Stimulated activated CD4-positive, alpha-beta T cell treated with anti-CD3 and anti-CD28 coated beads, Interleukin-2, amount 100 ng/mL, for 48 hours (primary cell): Measurements from ENCODE around the gene RTL1.

ENCODE experiments used
- DNase-seq, 2 donors: peaks; one replicate each; pipeline ENCODE4 v3.0.0-alpha.2; 2020

RTL1 gene

DNA sequence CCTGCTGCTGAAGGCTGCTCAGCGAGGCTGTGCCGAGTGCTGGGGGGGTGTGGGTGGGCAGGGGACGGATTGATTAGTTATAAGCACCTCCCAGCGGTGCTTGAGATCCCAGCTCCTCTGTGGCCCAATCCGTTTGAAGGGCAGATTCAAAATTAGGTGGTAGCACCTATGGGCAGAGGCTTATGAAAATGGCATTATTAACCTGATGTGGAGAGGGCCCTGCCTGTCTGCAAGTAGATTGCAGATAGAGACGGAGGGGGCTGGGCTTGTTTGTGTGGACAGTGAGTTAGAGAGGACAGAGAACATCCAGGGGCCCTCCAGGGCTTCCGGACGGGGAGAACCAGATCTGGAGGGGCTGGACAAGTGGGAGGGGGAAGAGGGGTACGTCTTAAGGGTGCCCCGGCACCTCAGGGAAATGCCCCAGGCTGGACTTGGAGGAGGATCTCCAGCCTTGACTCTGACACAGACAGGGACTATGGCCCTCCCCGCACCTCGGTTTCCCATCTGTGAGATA, at the start of gene RTL1:
Gene RTL1, minus strand, starts transcription at position 51 of the 514 bp plus-strand sequence. CDS start 18,934 bp downstream, outside the sequence.
- no peak for DNase-seq

DNA sequence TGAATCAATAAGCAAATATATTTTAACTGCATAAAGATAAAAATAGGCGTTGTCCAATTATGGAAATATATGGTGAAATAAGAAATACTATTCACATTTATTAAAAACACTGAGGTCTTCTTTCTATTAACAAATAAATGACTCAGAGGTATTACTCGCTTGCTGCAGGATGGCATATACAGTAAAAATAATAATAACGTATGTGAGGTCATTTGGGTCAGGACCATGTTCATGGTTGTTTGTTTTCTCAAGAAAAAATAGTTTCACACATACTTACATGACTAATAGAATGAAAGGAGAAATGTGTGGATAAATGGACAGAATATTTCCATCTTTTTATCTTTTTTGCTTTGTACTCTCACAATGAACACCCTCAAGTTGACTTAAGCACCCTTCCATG, 46.5 kb upstream of the RTL1 start:
- no peak for DNase-seq

DNA sequence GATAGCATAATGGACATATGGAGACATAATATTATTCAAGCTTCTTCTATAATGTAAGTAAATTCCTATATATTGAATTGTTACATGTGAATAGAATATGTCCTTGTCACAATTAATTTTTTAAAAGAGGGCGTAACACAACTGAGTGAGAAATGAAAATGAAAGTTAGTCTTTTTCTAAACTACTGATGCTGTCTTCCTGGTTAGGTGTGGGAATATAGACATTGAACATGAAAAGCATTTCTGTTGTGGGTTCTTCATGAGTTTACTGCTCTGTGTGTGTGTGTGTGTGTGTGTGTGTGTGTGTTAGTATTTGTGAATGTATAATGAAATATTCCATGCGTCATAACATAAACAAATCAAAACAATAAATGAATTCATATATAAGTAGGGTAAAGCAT, 40.5 kb upstream of the RTL1 start:
- no peak for DNase-seq

DNA sequence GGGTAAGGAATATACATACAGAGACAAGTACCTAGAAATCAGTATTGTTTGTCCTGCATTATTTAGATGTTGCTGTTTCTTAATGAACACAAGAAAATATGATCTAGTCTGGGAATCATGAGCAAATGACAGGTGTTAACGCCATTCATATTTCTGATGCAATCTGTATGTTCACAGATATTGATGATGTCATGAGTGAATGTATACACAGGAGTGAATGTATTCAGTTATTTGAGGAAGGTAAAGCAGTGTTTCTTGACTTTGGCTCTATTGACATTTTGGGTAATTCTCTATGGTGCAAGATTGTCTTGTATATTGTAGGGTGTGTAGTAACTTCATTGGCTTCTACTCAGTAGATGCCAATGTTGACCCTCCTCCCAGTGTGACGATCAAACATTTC, 26.7 kb upstream of the RTL1 start:
- no peak for DNase-seq

GRCh38 chr14:100915560-100915959, 12.0 kb upstream of the RTL1 start:
- DNase-seq = no peak

DNA sequence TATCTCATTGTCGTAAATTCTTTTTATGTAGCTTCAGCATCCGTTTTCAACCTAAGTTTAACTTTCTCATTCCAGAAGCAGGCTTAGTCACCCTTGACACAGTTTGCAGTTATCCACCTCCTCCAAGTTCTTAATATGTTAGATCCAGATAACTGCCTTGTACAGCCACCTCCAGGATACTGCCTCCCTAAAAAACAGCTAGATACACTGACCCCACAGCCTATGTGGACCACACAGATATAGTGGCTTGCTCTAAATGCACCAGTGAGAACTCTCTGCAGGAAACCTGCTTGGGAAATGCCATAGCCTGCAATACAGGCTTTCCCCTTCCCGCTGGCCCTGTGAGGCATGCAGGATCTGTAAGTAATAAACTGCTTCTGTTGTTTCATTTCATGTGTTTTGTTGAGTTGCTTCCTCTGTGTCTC, 11.1 kb upstream of the RTL1 start:
- no peak for DNase-seq

GRCh38 chr14:100911665-100912316, 8.3 kb upstream of the RTL1 start:
- no peak for DNase-seq

GRCh38 chr14:100910888-100911664, 7.6 kb upstream of the RTL1 start:
- no peak for DNase-seq

DNA sequence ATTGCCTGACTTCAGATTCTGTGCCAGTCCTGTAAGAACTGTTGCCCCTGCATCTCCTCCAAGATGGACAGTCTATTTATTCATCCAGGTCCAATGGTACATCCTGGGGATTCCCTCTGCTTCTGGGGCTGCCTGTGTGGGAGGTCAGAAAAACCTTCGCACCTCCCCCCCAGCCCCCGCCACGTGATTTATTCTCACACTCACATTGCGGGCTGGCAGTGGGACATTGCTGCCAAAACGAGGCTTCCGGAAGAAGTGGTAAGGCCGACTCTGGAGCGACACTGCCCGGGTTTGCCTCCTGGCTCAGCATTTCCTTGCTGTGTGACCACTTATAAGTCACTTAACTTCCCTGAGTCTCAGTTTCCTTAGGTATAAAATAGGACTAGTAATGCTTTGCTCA, 5.9 kb upstream of the RTL1 start:
- DNase-seq = no peak

- DNase-seq = no peak
These were observed 3.7 kb upstream of the RTL1 start for GRCh38 chr14:100907240-100907639.

GRCh38 chr14:100906420-100906819, 2.9 kb upstream of the RTL1 start:
- DNase-seq = no peak

DNA sequence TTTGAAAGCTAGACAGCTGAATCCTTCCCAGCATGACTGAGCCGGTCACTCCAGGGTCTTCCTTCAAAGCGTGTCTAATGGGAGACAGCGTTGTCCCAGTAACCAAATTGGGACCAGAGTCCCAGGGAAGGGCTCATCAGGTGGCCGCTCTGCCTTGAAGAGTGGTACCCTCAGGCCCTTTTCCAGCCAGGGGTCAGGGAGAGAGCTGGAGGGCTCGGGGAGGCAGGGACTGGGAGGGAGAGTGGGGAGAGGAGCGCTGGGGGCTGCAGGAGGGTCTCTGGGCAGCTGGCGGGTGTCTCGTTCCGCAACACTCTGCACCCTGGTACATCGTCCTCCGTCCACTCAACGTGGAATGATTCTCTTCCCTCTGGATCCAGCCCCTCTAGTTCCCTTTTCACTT, 1.6 kb upstream of the RTL1 start:
- no peak for DNase-seq

DNA sequence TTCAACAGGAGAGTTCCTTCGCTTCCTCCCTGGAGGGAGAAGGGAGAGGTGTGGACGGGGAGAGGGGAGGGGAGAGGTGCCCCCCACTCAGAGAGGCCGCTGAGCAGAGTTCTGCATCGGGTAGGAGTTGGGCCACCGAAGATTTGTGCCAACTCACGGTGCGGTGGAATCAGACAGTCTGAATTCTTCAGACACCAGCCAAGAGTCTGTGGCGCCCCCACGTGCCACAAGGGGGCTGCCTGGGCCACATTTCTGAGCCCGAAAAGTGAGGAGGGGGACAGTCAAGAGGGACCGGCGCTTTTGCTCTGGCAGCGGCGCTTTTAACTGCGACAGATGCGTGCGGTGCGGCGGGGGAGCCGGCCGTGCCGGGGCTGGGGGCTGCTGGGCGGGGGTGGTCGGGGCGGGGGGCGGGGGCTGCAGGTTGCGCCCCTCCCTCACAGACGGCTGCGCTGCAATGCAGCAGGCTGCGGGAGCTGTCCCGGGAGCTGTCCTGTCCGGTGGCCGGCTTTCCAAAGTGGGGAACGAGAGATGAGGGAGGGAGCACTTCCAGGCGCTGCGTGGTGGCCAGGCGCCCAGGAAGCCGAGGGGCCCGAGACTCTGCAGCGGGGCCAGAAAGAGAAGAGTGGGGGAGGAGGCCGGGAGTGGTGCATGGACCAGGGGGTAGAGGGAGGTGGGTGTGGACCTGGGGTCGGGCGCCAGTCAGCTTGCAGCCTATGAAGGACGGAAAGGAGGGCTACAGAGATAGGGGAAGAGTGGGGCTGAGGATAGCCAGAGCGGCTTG, 975 bp upstream of the RTL1 start:
- DNase-seq = no peak

DNA sequence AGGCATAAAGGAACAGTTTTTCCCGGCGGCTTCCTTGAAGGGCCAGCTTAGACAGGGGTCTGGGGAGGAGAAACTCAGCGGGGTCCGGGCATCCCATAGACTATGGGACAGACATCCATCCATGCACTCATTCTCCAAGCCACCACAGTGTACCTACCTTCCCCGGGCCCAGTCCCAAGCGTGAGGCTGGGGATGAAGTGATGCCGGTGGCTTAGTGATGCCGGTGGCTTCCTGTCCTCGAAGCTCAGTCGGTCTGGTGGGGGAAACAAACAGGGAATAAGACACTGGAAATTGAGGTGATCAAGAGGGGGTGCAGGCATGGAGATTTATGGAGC, 421 bp downstream of the RTL1 start:
- no peak for DNase-seq

DNA sequence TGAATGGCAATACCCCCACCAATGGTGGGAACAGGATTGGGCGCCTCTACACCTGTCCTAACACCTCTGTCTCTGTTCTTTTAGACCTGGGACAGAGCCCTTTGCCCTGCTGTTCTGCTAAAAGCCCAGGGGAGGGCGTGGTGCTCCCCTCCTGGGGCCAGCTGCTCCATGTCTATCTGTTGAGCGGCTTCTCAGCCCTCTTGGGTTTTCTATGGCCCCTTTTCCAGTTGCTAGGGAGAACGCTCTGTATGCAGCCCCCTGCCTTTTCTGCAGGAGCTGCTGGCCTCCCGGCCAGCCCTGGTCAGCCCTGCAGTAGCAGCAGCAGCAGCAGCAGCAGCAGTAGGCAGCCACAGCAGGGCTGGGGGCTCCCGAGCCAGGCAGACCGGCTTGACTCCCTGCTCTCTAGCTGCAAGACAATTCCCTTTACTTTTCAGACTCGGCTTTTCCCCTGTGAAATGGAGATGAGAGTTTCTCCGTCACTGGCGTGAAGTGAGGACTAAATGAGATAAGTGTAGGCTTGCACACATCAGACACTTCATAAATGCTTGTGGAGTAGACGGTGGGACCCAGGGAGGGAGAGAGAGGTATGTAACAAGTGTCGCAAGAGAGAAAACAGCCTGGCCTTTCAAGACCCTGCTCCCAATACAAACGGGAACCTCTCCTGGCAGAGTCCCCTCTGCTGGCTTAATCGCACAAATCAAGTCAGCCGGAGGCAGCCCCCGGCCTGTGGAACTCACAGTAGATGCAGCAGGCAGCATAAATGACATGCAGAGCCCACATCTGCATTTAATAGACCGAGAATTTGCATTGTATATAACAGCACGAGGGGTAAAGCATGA, 1.0 kb downstream of the RTL1 start:
- DNase-seq = no peak

GRCh38 chr14:100901391-100902183, 1.9 kb downstream of the RTL1 start:
- DNase-seq = no peak

- DNase-seq = peak in 1 of 2 donors; percentile 8
These were observed 2.6 kb downstream of the RTL1 start for GRCh38 chr14:100900837-100901390.

GRCh38 chr14:100899884-100900771, 3.4 kb downstream of the RTL1 start:
- no peak for DNase-seq

- DNase-seq = no peak
These were observed 4.3 kb downstream of the RTL1 start for GRCh38 chr14:100898935-100899883.
